Measurements from ENCODE around the gene TAS1R2. TPM values are rescaled to one million over a fixed set of nuclear protein-coding genes. Genes with fewer than 3 reads are reported as not detected.
A peak's percentile ranks its signal among the peaks of the same experiment; 100 is the strongest.

Gene TAS1R2
- total and polyA plus RNA-seq, 9 of the 15 experiments (the other 6 are each of a cell fraction or from before 2014, with no cell fraction given) = not detected

- TF ChIP-seq HNRNPLL (IDR thresholded peaks at IDR 0.05; ENCODE audit: low read depth, low read length, poor library complexity, severe bottlenecking) = no peak
- no peak for TF ChIP-seq HLTF (IDR thresholded peaks at IDR 0.05)
- TF ChIP-seq, protein P1, sequence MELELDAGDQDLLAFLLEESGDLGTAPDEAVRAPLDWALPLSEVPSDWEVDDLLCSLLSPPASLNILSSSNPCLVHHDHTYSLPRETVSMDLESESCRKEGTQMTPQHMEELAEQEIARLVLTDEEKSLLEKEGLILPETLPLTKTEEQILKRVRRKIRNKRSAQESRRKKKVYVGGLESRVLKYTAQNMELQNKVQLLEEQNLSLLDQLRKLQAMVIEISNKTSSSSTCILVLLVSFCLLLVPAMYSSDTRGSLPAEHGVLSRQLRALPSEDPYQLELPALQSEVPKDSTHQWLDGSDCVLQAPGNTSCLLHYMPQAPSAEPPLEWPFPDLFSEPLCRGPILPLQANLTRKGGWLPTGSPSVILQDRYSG (tag; conservative IDR thresholded peaks at IDR 0.05; ENCODE audit: low read depth) = no peak
- no peak for TF ChIP-seq BDP1 (IDR thresholded peaks at IDR 0.05; ENCODE audit: insufficient read depth, insufficient read length)
- TF ChIP-seq SOX6 (IDR thresholded peaks at IDR 0.05) = peak; percentile 29
- TF ChIP-seq, protein P2, sequence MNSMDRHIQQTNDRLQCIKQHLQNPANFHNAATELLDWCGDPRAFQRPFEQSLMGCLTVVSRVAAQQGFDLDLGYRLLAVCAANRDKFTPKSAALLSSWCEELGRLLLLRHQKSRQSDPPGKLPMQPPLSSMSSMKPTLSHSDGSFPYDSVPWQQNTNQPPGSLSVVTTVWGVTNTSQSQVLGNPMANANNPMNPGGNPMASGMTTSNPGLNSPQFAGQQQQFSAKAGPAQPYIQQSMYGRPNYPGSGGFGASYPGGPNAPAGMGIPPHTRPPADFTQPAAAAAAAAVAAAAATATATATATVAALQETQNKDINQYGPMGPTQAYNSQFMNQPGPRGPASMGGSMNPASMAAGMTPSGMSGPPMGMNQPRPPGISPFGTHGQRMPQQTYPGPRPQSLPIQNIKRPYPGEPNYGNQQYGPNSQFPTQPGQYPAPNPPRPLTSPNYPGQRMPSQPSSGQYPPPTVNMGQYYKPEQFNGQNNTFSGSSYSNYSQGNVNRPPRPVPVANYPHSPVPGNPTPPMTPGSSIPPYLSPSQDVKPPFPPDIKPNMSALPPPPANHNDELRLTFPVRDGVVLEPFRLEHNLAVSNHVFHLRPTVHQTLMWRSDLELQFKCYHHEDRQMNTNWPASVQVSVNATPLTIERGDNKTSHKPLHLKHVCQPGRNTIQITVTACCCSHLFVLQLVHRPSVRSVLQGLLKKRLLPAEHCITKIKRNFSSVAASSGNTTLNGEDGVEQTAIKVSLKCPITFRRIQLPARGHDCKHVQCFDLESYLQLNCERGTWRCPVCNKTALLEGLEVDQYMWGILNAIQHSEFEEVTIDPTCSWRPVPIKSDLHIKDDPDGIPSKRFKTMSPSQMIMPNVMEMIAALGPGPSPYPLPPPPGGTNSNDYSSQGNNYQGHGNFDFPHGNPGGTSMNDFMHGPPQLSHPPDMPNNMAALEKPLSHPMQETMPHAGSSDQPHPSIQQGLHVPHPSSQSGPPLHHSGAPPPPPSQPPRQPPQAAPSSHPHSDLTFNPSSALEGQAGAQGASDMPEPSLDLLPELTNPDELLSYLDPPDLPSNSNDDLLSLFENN (IDR thresholded peaks at IDR 0.05; ENCODE audit: low read depth in 2 of 2, low read length in 2 of 2) = no peak
- TF ChIP-seq, protein P3, sequence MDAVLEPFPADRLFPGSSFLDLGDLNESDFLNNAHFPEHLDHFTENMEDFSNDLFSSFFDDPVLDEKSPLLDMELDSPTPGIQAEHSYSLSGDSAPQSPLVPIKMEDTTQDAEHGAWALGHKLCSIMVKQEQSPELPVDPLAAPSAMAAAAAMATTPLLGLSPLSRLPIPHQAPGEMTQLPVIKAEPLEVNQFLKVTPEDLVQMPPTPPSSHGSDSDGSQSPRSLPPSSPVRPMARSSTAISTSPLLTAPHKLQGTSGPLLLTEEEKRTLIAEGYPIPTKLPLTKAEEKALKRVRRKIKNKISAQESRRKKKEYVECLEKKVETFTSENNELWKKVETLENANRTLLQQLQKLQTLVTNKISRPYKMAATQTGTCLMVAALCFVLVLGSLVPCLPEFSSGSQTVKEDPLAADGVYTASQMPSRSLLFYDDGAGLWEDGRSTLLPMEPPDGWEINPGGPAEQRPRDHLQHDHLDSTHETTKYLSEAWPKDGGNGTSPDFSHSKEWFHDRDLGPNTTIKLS (IDR thresholded peaks at IDR 0.05; ENCODE audit: borderline replicate concordance, low read depth) = no peak
- TF ChIP-seq FUS (optimal IDR thresholded peaks at IDR 0.05; ENCODE audit: low read depth, low read length) = no peak
- TF ChIP-seq ZFX (CRISPR knock-in tag; IDR thresholded peaks at IDR 0.05) = no peak
- peak; percentile 62 for TF ChIP-seq POLR2B (IDR thresholded peaks at IDR 0.05; ENCODE audit: low read depth, partially characterized antibody)
- no peak for TF ChIP-seq THAP7 (CRISPR knock-in tag; IDR thresholded peaks at IDR 0.05)
- TF ChIP-seq CBX2 (IDR thresholded peaks at IDR 0.05; ENCODE audit: insufficient read depth, low read length, poor library complexity, severe bottlenecking) = no peak
- TF ChIP-seq, protein P4, sequence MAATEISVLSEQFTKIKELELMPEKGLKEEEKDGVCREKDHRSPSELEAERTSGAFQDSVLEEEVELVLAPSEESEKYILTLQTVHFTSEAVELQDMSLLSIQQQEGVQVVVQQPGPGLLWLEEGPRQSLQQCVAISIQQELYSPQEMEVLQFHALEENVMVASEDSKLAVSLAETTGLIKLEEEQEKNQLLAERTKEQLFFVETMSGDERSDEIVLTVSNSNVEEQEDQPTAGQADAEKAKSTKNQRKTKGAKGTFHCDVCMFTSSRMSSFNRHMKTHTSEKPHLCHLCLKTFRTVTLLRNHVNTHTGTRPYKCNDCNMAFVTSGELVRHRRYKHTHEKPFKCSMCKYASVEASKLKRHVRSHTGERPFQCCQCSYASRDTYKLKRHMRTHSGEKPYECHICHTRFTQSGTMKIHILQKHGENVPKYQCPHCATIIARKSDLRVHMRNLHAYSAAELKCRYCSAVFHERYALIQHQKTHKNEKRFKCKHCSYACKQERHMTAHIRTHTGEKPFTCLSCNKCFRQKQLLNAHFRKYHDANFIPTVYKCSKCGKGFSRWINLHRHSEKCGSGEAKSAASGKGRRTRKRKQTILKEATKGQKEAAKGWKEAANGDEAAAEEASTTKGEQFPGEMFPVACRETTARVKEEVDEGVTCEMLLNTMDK (IDR thresholded peaks at IDR 0.05; ENCODE audit: borderline replicate concordance, insufficient read depth, low read depth, low read length, poor library complexity, severe bottlenecking) = no peak
- TF ChIP-seq ZNF785 (CRISPR knock-in tag; IDR thresholded peaks at IDR 0.05) = no peak
- TF ChIP-seq ATF7 (IDR thresholded peaks at IDR 0.05) = peak; percentile 61; the same call in 1 of the 2 replicates
- TF ChIP-seq SP1 (CRISPR knock-in tag; IDR thresholded peaks at IDR 0.05) = no peak
- no peak for TF ChIP-seq BRF1 (IDR thresholded peaks at IDR 0.05; ENCODE audit: borderline replicate concordance, extremely low read depth, insufficient read length)
- TF ChIP-seq NFRKB (IDR thresholded peaks at IDR 0.05; ENCODE audit: low read depth) = peak; percentile 76
- no peak for TF ChIP-seq ZKSCAN8 (CRISPR knock-in tag; IDR thresholded peaks at IDR 0.05)
These were observed 52.0 kb downstream of the TAS1R2 start (continued) for GRCh38 chr1:18807334-18808063.
